HepG2 (cell line): ENCODE results near the gene FRAS1. TPM values are rescaled to one million over a fixed set of nuclear protein-coding genes. Genes with fewer than 3 reads are reported as not detected.

Experiments
- BCLAF1 ChIP-seq: fragments of 450-650 bp; IDR thresholded peaks from 2 replicates; pipeline ENCODE4 v1.6.1; 2017; ENCODE audit warnings: mild to moderate bottlenecking
- NFAT5 ChIP-seq: sonication (generic); formaldehyde crosslinking; IDR thresholded peaks from 2 replicates; pipeline ENCODE4 v1.4.0; 2020; ENCODE audit warnings: missing genetic modification reagents
- NKX3-1 ChIP-seq: sonication (generic); formaldehyde crosslinking; IDR thresholded peaks from 2 replicates; pipeline ENCODE4 v1.5.0; 2020; ENCODE audit warnings: missing genetic modification reagents
- SIN3B ChIP-seq: fragments of 150-350 bp; IDR thresholded peaks from 2 replicates; pipeline ENCODE4 v1.6.1; 2014; ENCODE audit warnings: low read length
- ZNF20 ChIP-seq: sonication (generic); formaldehyde crosslinking; IDR thresholded peaks from 2 replicates; pipeline ENCODE4 v1.4.0; 2020; ENCODE audit warnings: mild to moderate bottlenecking, moderate library complexity, missing genetic modification reagents
- polyA plus RNA-seq, 8 experiments: library from polyadenylated mRNA; depleted of rRNA in 3 of 8; stranded (reverse) in 7 of 8; unstranded in 1 of 8; fragments of >200 nt; fragmentation: Illumina TruSeq in 4 of 8; extraction: Trizol in 4 of 8; gene quantifications; 2 replicates each; pipeline versions ENCODE4 v1.2.1 to v1.2.3, GENCODE V29; 2011 to 2016; ENCODE audit warnings: low read depth in 4 of 8, missing spikeins in 1 of 8, mixed read lengths in 1 of 8; ENCODE audit not compliant: insufficient read depth in 1 of 8
- total RNA-seq, 5 experiments: library from RNA; depleted of rRNA; stranded (reverse); fragments of >200 nt; fragmentation: Illumina TruSeq; extraction: Trizol; gene quantifications; 2 replicates each; pipeline ENCODE4 v1.2.3, GENCODE V29; 2016; ENCODE audit warnings: low read depth in 1 of 5

FRAS1 gene
- total and polyA plus RNA-seq, 2 of the 13 experiments (the other 11 are each of a cell fraction or from before 2014, with no cell fraction given), result 22.5 to 31.6 TPM

GRCh38 chr4:78581618-78582017, 524.5 kb downstream of the FRAS1 start (continued):
- TF ChIP-seq NFAT5 (CRISPR knock-in tag) (no peak), BCLAF1 (no peak), NKX3-1 (no peak), SIN3B (no peak), ZNF20 (CRISPR knock-in tag) (no peak)
